HCT116 (cell line): ENCODE data around the gene CYP27A1.

Source experiments
- CBX3 ChIP-seq: IDR thresholded peaks from 2 replicates; pipeline ENCODE4 v1.6.1; 2012; ENCODE audit warnings: low read depth
- EZH2phosphoT487 ChIP-seq: fragments of 200-600 bp; IDR thresholded peaks from 2 replicates; pipeline ENCODE4 v1.6.1; 2018; ENCODE audit warnings: antibody characterized with exemption, borderline replicate concordance
- YY1 ChIP-seq: IDR thresholded peaks from 2 replicates; pipeline ENCODE4 v1.6.1; 2011; ENCODE audit warnings: low read length, low read depth, moderate library complexity, mild to moderate bottlenecking; ENCODE audit not compliant: insufficient replicate concordance; ENCODE audit errors: extremely low read depth
- ZNF274 ChIP-seq: fragments of 200-500 bp; sonication (Bioruptor generic); IDR thresholded peaks from 2 replicates; pipeline ENCODE4 v1.6.1; 2014; ENCODE audit warnings: mild to moderate bottlenecking, low read depth, low read length, inconsistent platforms
- TF ChIP-seq, protein P1 (sequence below), 3 experiments: fragments of 200-600 bp in 1 of 3; sonication (generic) in 1 of 3; IDR thresholded peaks in 2 of 3; conservative IDR thresholded peaks in 1 of 3; 2 replicates each; pipeline ENCODE4 v1.5.1; 2012 to 2017; ENCODE audit warnings: low read depth in 2 of 3, low read length in 2 of 3, antibody characterized with exemption in 1 of 3, borderline replicate concordance in 1 of 3, control low read depth in 1 of 3, mild to moderate bottlenecking in 1 of 3, mixed read lengths in 1 of 3, mixed run types in 1 of 3, moderate library complexity in 1 of 3; ENCODE audit not compliant: insufficient read depth in 1 of 3
- TF ChIP-seq, protein P2 (sequence below): IDR thresholded peaks from 2 replicates; pipeline ENCODE4 v1.6.1; 2012
- TF ChIP-seq, protein P3 (sequence below): IDR thresholded peaks from 2 replicates; pipeline ENCODE4 v1.6.1; 2012

DNA sequence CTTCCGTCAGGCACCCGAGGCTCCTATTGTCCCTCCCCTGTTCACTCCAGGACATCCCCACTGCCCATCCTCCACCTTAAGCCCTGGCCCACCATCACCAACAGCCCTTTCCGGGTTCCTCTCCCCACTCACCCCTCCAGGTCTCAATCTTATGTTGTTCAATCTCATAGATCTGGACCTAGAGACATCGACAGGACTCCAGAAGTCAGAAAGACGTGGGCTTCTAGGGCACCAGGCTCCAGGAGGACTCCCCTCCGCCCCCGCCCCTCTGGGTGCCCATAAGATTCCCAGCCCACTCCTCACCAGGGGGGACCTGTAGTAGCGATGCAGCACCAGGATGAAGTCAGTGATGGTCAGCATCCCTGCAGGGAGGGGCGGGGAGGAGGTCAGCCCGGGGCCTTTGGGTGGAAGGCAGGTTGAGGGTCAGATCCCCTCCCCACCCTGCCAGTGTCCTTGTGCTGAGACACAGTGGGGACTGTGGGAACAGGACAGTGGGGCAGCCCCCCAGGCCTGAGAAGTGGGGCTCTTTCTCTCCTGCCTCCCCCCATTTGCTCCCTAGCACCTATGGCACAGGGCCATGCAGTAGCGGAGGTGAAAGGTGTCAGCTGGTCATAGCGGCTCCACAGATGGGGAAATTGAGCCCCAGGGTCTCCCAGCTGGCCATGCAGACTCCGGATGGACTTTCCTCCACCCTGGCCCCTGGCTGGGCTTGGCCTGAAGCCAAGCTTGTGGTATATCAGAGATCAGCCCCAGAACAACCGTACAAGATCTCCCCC lies 45.9 kb downstream of the CYP27A1 start:
- TF ChIP-seq, protein P1, sequence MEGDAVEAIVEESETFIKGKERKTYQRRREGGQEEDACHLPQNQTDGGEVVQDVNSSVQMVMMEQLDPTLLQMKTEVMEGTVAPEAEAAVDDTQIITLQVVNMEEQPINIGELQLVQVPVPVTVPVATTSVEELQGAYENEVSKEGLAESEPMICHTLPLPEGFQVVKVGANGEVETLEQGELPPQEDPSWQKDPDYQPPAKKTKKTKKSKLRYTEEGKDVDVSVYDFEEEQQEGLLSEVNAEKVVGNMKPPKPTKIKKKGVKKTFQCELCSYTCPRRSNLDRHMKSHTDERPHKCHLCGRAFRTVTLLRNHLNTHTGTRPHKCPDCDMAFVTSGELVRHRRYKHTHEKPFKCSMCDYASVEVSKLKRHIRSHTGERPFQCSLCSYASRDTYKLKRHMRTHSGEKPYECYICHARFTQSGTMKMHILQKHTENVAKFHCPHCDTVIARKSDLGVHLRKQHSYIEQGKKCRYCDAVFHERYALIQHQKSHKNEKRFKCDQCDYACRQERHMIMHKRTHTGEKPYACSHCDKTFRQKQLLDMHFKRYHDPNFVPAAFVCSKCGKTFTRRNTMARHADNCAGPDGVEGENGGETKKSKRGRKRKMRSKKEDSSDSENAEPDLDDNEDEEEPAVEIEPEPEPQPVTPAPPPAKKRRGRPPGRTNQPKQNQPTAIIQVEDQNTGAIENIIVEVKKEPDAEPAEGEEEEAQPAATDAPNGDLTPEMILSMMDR (IDR thresholded peaks at IDR 0.05 in 2 of 3, conservative IDR thresholded peaks at IDR 0.05 in 1 of 3; ENCODE audit: borderline replicate concordance in 1 of 3, insufficient read depth in 1 of 3, low read depth in 2 of 3, low read length in 2 of 3): no peak
- TF ChIP-seq, protein P2, sequence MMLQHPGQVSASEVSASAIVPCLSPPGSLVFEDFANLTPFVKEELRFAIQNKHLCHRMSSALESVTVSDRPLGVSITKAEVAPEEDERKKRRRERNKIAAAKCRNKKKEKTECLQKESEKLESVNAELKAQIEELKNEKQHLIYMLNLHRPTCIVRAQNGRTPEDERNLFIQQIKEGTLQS: no peak
- TF ChIP-seq EZH2phosphoT487: no peak
- TF ChIP-seq, protein P3, sequence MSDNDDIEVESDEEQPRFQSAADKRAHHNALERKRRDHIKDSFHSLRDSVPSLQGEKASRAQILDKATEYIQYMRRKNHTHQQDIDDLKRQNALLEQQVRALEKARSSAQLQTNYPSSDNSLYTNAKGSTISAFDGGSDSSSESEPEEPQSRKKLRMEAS: no peak
- no peak for TF ChIP-seq YY1
- no peak for TF ChIP-seq ZNF274
- TF ChIP-seq CBX3: no peak
